Measurements from ENCODE around the gene PPT2.

The PPT2 gene, protein sequence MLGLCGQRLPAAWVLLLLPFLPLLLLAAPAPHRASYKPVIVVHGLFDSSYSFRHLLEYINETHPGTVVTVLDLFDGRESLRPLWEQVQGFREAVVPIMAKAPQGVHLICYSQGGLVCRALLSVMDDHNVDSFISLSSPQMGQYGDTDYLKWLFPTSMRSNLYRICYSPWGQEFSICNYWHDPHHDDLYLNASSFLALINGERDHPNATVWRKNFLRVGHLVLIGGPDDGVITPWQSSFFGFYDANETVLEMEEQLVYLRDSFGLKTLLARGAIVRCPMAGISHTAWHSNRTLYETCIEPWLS

DNA sequence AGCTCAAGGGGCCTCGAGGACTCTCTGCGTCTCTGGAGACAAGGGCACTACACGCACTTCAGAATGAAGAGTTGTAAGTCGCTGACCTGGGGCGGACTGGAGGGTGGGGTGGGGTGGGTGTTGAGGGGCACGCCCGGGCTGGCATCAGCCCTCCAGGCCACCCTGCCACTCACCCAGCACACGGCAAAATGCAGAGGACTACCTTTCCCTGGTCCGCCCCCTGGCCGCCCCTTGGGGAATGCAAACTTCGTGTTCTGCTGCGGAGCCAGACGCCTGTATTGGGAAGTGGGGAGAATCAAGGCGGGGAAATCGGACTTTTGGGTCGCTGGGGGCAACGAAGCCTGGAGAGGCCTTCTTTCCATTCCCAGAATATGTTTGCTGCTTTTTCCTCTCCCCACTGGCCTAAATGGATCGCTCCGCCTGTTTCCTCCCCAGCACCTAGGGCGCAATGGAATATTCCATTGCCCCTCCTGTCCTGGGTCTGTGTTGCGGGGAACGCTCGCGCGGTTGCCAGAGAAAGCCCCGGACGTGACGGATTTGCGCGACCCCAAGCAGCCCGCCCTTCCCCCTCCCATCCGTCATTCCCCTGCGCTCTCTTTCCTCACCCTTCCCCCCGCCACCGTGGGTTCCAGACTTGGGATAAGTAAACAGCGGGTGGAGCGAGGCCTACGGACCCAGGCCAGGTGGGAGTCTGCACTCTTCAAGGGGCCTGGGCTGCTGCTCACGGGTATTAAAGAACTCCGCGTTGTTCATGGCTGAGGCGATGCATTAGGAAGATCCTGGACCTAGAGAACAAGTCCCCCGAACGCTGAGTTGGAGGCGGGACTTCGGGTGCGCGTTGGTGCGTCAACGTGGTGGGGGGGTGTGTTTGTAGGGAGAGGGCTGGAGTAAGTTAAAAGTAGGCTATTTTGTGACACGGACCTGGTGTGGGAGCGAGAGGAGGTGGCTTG, at the start of gene PPT2:
PPT2 (plus strand) TSS at position 578 of the 950 bp plus-strand sequence. CDS start 454 bp downstream, outside the sequence.
- peak; percentile 86 for DNase-seq (ENCODE audit: low spot score)

DNA sequence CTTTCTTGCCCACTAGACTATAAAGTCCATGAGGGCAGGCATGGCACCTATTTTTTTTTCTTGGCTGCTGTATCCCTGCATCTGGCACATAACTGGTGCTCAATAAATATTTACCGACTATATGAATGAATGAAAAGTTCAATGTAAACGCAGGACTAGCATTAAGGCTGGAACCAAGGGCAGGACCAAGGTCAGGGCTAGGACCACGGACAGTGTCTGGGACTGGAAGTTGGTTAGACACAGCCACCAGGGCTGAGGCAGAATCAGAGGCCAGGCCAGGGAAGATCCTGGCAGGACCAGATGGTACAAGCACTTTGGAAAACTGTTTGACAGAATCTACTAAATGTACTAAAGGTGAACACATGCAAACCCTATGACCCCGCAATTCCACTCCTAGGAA, 48.5 kb upstream of the PPT2 start:
- no peak for DNase-seq (ENCODE audit: low spot score)

DNA sequence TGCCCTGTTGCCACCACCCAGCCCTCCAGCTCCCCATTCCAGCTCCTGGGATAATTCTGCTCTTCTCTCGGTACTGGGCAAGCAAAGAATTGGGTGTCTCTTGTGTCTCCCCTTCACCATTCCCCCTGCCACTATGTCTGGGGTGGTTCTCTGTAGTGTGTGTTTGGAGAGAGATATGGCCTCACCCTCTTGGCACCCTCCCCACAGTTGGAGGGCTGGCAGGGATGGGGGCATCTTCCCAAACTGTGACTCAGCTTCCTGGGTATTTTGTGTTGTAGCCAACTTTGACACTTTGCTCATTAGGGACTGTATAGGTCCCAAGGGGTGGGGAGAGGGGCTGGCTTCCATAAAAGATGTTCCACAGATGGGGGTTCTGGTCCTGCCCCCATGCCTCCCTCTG, 46.5 kb upstream of the PPT2 start:
- no peak for DNase-seq (ENCODE audit: low spot score)

DNA sequence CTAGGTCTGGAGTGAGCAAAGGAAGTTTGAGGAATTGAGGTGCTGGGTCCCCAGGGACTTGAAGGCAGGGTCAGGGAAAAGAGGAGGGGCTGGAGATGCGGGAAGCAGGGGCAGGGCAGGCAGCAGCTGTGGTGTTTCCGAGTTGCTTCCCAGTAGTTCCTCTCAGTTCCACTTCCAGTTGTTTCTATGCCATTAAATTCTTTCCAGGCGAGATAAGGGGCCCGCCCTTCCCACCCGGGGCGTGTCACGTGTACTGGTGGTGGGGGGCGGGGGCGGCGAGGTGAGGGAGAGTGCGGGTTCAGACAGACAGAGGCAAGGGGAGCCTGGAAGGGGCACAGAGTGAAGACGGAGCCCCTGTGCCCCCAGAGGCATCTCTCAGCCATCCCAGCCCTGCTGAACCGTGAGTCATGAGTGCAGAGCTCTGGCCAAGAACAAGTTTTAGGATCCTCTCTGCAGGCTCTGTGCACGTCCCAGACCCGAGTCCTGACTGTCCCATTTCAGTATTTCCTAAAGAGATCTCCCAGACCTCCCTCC, 45.8 kb upstream of the PPT2 start:
- no peak for DNase-seq (ENCODE audit: low spot score)

DNA sequence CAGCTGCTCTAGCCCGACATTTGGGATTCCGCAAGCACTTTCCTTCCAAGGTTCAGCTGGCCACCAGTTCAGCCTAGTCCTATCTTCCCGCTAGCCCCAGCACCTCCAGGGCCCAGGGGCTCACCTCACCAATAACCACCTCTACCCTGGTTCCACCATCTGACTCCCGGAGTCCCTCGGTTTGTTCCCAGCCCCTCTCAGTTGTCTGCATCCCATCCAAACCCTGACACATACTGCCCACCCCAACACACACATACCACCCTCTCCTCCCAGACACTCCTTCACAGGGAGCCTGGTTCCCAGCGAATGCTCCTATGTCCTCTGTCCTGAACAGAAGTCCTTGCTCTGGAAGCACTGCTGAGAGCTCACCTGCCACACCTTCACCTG, 45.2 kb upstream of the PPT2 start:
- DNase-seq (ENCODE audit: low spot score): no peak

DNA sequence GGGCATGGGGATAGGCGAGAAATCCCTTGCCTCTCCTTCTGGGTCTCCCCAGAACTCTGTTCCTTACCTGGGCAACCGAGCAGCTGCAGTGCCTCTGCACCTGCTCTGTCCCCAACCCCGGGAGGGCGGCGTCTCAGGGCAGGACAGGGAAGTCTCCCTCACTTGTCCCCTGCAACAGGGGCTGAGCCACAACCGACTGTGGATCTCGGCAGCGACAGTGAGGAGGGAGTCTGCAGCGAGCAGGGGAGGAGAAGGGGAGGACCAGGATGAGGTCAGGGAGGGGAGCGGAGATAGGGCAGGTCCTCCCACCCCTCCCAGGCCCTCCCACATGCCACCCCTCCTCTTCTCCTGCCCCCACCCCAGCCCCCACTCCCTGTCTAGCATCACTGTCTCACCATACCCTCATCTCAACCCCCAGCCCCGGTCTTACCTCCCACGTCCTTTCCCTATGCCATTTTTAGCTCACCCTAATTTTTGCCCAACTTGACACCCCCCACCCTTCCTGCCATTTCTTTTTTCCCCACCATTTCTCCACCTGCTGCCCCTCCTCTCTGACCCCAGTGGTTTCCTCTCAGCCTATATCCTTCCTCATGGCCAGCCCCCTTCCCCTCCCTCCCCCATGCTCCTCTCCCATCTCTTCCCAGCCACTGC, 44.7 kb upstream of the PPT2 start, which contains the start of gene TNXB:
TNXB (minus strand) TSS at position 225 of the 651 bp plus-strand sequence. CDS start 11,140 bp downstream, outside the sequence.
- DNase-seq (ENCODE audit: low spot score): no peak

DNA sequence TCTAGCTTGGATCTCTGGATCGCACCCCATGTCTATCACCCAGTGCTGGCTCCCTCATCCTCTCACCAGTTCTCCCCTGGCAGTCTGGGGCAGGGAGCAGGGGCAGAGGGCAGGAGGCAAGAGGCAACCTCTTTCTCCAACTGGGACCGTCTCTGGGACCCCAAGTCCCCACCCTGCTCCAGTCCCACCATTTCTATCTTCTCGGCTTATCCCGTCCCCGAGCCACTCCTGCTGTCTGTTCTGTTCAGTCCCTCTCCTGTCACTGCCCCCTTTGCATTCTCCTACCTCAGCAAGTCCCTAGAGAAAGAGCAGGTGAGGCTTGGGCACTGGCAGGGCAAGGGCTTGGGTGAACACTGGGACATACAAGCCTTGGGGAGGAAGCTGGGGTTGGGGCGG, 44.2 kb upstream of the PPT2 start:
- DNase-seq (ENCODE audit: low spot score): no peak

DNA sequence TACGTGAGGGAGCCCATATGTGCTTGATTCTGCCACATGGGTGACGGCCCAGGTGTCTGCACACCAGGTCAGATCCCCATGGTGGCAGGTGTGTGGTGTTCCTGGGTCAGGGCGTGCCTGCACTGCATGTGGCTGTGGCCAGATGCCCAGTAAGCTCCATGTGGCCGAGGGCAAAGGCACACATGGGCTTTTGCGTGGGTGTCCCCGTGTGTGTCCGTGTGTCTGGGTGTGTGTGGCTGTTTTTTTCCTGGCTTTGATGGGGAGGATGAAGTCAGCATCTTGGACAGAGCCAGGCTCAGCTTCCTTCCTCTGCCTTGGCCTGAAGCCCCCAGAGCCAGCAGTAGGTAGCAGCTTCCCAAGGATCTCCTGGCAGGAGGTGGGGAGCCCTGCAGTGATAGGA, 43.3 kb upstream of the PPT2 start:
- DNase-seq (ENCODE audit: low spot score): no peak

DNA sequence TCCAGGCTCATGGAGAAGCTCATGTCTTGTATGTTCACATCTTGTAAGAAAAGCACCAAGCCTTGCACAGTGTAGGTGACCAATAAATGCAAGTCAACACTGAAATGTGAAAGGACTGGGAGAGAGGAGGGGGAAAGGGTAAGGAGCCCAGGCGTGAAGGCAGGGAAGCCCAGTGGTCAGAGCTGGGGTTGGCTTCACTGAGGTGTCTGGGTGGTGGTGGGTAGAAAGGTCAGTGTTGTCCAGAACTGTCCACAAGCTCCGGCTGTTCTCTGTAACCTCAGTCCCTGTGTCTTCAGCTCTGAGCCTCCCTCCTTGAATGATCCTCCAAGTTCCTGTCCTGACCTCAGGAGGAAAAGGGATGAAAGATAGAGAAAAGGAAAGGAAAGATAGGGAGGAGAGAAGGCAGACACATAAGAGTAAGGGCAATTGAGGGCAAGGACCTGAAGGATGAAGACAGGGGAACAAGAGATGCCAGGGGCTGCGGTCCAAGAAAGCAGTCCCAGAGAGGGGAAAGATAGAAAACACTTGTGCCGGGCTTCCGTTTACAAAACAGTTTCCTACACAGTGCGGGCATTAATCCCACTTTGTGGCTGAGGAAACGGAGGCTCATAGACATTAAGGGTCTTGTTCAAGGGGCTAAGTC, 42.4 kb upstream of the PPT2 start:
- no peak for DNase-seq (ENCODE audit: low spot score)

DNA sequence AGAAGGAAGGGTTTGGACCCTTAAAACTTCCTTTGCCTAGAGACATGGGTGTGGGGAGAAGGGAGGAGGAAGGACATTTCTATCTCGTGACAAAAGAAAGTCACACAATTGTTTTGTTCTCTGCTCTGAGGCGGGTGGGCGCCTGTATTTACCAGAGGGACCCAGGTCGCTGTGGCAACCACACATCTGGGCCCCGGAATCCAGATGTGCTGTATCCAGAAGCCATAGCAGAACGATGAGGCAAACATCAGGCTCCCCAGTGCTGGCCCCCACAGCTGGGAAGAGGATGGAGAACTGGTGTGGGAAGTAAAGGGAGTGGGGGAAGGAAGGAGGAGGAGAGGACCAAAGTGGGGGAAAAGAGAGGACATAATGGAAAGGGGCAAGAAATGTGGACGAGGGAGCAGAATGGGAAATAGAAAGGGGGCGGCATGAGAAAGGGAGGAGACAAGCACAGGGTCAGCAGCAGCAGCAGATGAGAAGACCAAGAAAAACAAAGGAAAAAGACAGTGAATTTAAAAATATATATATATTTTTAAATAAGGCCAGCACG, 41.4 kb upstream of the PPT2 start:
- no peak for DNase-seq (ENCODE audit: low spot score)

DNA sequence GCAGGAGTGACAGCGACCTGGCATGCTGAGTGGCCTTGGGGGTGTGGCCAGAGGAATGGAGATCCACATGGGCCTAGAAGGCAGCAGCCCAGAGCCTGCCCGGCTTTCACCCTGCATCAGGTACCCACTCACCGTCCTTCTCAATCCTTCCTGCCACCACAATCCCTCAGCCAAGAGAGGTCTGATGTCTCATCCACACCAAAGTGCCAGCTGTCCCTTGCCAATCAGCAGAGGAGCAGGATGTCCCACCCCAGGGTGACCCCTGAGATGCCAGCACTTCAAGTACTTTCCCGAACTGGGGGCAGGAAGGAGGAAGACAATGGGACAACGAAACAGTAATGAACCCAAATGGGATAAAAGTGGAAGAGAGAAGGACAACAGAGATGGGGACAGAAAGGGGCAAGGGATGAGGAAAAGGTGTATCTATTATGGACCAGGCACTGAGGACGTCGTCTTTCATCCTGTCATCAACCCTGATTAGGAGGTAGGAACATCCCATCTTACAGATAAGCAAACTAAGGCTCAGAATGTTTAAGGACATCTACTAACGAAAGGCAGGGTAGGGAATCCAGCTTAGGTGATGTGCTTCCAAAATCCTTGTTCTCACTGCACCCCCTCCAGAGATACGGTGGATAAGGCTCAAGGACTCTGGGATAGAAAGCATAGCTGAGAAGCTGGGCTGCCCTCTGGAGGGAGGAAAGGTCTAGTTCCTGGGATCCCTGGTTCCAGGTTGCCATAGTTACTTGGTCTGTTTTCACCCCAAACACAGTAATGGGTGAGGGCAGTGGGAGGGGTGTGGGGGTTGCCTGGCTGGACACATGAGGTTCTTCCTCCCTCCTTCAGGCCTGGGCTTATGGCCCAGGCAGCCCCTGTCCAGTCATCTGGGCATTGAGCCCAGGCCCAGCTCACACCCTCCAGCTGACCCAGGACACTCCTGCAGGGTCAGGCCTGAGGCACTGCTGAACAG, 40.3 kb upstream of the PPT2 start:
- DNase-seq (ENCODE audit: low spot score): no peak

DNA sequence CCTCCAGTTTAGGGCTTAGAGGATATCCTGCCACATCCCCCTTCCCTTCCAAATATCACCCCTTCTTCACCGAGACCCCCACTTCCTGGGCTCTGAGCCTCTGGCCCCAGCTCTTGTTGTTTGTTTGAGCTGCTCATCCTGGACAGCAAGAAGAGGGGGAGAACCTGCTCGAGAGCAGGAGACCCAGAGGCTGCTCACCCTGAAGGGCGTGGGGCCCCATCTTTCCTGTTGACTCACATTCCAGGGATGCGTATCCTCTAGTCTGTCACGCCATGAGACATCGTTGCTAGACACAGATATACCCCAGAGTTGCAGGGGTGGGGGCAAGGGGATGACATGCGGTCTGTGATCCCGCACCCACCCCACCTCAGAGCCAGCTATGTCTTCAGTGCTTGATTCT, 39.1 kb upstream of the PPT2 start:
- no peak for DNase-seq (ENCODE audit: low spot score)

DNA sequence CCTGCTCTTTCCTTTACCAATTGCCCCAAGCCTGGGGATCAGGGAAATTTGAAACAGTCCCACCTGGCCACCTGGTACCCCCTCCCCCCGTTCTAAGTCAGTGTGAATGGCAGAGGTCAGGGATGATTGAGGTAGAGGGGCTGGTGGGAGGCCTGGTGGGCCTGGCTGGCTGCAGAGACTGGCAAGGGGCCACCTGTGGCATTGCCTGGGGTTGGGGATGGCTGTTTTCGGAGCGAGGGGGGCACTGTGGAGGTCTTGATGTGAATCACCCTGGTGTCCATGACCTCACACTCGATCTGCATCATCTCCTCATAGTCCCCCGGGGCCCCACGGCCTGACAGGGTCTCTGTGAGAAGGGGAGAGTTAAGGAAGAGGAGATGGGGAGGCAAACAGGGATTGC, 38.3 kb upstream of the PPT2 start:
- no peak for DNase-seq (ENCODE audit: low spot score)

DNA sequence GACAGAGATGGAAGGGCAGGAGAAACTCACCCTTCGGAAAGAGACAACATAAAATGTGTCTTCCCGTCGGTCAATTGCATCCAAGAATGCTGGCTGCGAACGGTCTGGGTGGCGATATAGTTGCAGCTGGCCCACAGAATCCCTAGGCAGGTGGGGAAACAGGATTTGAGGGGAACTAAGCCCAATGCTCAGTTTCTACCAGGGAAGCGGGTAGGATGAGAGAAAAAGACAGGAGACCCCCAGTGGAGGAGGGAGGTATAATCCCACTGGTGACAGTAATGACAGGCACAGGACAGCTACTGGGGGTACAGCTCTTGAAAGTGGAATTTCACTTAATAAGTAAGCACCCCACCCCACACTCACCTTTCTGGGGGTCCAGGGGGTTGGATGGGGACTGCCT, 37.3 kb upstream of the PPT2 start:
- DNase-seq (ENCODE audit: low spot score): no peak

DNA sequence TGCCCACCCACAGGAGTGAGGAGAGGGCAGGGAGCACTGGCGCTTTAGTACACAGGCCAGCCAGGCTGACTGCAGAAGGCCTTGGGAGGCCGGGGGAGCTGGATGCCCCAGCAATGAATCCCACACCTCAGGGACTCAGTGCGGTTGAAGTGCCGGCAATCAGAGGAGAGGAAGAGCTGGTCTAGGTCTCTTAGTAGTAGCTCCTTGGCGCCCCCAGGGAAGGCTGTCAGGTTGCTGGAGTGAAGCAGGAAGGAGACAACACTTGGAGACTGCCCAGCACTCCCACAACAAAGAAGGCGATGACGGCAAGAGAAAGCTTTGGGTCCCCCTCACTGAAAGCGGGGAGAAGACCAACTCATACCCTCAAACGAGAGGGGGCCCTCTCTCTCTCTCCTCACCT, 36.5 kb upstream of the PPT2 start:
- DNase-seq (ENCODE audit: low spot score): no peak

DNA sequence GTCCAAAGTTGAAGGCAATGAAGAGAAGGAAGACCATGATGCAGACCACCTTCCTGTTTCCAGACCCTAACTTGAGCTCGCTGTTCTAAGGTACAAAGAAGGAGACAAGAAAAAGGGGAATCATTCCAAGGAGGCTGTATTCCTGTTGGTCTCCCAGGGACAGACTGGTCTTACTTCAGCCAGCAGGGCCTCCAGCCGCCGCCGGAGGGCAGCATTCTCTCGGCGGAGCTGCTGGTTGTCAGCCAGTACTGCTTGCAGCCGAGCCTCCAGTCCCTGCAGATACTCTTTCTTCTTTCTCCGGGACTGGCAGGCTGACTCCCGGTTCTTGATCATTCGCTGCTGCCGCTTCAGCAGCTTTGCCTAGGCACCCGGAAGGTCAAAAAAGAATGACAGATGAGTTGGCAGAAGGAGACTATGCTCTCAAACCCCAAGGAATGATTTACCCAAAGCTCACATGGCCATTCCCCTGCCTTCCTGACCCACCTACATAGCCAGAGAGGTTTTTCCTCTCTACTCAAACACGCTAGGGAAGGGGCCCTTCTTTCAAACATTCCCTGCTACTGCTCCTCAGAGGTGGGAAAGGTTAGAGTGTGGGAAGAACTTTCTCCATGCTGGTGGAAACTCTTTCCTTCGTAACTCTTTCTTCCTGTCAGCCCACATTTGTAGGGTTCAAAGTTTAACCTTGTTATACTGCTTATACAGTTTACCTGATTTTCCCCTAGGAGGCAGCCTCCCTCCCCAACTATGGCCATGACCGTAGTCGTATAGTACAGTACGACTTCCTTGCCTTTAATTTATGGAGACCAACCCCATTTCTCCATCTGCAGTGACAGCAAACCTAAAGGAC, 34.9 kb upstream of the PPT2 start:
- DNase-seq (ENCODE audit: low spot score): peak; percentile 83

DNA sequence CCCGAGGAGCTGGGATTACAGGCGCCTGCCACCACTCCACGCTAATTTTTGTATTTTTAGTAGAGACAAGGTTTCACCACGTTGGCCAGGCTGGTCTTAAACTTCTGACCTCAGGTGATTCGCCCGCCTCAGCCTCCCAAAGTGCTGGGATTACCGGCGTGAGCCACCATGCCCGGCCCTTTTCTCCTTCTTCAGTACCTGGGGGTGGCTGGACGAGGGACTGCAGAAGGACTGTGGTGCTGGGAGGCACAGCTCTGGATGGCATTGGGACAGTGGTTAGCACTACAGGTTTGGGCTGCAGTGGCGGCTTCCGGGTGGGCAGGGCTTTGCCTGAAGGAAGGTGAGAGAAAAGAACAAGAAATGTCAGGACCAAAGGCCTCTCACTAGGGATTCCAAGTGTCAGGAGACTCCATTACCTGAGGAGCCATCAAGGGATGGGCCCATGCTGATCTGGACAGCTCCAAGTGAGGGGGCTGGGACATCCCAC, 33.3 kb upstream of the PPT2 start:
- no peak for DNase-seq (ENCODE audit: low spot score)

DNA sequence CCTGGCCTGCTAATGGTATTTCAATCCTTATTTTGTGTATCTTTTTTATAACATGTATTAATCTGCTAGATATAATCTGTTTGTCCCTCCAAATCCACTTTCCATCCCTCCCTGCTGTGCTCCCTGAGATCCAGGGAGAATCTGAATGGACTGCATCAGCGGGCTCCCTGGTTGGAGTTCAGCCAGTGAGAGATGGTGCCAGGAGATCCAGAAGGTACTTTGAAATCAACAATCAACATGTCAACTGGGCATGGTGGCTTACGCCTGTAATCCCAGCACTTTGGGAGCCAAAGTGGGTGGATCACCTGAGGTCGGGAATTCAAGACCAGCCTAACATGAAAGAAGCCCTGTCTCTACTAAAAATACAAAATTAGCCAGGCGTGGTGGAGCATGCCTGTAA, 30.3 kb upstream of the PPT2 start:
- no peak for DNase-seq (ENCODE audit: low spot score)

DNA sequence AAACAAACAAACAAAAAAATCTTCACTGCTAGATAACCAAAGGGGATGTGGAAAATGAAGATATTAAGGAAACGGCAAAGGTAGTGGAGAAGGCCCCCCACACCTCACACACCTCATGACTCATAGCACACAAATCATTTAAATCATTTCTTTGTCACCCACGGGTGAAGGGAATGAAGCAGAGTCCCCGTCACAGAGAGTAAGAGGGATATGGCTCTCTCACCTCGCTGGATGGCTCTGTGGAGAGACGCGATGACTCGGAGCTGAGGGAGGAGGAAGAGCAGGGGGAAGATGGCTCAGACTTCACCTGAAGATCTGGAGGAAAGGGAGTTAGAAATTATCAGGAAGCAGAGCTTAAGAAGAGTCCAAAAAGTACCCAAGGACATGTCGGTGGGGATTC, 27.1 kb upstream of the PPT2 start:
- no peak for DNase-seq (ENCODE audit: low spot score)

DNA sequence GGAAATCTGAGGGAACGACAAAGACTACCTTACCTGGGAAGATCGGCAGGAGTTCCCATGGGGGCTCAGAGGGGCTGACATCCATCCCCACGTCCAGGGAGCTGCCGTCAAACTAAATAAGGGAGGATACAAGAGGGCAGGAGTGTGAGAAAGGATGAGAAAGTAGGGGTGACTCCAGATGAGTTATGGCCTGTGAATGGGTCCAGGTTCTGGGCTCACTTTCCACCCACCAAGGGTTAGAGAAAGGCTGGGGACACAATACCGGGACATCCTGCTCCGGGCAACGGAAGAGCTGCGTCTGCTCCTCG, 26.6 kb upstream of the PPT2 start:
- no peak for DNase-seq (ENCODE audit: low spot score)
